HG03108 (cell line): ENCODE data around the gene DAPP1.

ENCODE experiments used
- ATAC-seq: cut with Tn5 transposase; IDR thresholded peaks from one replicate; pipeline ENCODE4 v1.9.1; 2021; ENCODE audit warnings: moderate library complexity; ENCODE audit not compliant: unreplicated experiment

The DAPP1 gene

DNA sequence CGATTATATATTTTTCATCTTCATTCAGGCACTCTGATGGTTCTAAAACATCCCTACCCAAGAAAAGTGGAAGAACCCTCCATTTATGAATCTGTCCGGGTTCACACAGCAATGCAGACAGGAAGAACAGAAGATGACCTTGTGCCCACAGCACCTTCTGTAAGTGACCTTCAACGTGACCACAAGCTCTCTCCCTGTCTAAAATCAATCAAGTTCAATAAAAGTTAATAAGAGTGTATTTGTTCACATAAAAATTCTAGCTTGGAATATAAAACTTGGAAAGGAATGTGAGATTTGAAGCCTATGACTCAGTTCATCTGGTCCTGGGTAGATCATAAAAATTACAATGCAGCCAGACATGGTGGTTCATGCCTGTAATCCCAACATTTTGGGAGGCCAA is 36.6 kb downstream of the DAPP1 start:
- no peak for ATAC-seq

DNA sequence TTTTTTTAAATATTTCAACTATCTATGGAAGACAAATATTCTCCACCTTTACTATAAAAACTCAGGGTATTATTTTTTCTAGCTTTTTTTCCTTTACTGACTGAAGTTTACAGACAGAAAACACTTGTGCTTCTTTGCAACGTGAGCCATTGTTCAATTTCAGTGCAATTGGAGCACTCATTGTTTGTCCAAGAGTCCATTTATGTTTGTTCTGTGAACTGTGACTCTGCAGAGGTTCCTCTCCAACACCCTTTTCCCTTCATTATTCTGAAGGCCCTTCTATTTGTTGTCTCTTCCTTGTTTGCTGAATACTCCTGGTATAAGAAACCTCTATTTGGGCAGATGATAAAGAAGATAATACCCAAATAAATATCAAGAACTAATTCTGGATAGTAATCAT is 37.4 kb downstream of the DAPP1 start:
- no peak for ATAC-seq

DNA sequence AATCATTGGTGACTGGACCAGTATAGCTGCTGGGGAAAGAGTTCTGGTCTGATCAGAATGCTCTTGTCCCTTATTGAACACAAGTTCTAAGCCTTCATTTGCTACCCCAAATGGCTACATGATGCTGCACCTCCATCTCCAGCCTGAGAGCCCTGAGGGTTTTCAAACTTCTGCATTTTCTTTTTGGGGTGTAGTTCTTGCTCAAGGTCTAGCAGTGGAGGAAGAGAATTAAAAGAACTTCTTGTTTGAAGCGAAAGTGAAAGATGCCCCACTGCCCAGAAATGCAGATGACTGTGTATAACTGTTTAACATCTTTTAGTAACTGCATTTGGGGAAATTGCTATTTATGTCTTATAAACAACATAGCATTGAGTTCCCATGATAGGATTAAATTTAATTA is 39.1 kb downstream of the DAPP1 start:
- ATAC-seq, result peak; percentile 30

DNA sequence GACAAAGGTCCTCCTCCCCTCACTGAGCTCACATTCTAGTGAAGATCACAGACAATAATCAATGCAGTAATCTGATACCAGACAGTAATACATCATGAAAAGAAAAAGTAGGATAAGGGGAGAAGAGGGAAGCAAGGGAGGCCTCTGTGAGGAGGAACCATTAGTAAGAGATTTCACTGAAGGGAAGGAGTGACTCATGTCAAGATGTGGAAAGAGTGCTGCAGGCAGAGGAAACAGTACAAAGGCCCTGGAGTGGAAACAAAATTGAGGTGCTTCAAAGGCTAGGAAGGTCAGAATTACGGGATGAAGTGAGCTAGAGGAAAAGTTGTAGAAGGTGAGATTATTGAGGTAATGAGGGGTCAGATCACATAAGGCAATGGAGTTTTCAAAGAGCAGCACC is 39.5 kb downstream of the DAPP1 start:
- ATAC-seq, result no peak

DNA sequence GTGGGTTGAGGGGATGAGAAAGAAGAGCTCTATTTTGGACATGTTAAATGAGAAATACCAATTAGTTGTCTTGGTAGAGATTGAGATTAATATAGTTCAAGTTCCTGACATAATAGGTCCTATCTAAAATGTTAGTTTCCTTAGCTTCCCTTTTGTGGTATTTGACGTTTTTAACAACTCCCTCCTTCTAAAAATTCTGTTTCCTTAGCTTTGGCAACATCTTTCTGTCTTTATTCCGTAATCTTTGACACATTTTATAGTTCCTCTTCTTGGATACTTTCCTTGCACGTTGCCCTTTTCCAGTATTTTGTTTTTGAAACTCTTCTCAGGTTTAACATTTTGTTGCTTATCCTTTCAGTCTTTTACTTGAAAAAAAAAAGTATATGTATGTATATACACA is 40.7 kb downstream of the DAPP1 start:
- ATAC-seq, result no peak

DNA sequence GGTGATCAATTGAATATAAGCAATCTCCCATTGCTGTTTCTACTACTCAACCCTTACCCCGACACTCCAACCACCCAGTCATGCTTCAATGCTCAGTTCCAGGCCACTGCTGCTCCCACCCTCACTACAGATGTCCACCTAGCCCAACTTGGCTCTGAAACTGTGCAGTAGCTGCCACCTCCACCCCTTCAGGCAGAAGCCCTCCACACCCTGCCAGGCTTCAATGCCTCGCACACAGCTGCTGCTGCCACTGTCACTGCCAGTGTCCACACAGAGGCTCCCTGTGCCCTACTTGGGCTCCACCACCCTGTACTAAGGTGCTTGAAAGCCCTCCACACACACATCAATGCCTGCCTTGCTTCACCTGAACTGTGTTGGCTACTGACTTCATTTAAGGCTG is 43.0 kb downstream of the DAPP1 start:
- peak; percentile 55 for ATAC-seq

DNA sequence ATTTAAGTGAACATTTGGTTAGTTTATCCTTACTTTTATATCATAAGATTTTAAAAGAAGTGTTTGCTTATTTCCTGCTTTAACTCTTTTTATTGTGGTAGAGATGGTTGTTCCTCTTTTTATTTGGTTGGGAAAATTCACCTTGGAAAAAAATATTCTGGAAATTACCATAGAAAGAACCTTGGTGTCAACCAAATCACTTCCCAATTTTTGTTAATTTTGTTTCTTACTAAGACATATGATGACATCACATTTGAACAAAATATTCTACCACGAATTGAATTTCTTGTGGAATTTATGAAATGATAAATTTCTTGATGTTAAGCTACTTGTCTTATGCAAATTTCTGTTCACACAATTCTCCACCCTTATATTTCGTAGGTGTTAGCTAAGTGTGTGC is 43.9 kb downstream of the DAPP1 start:
- no peak for ATAC-seq

DNA sequence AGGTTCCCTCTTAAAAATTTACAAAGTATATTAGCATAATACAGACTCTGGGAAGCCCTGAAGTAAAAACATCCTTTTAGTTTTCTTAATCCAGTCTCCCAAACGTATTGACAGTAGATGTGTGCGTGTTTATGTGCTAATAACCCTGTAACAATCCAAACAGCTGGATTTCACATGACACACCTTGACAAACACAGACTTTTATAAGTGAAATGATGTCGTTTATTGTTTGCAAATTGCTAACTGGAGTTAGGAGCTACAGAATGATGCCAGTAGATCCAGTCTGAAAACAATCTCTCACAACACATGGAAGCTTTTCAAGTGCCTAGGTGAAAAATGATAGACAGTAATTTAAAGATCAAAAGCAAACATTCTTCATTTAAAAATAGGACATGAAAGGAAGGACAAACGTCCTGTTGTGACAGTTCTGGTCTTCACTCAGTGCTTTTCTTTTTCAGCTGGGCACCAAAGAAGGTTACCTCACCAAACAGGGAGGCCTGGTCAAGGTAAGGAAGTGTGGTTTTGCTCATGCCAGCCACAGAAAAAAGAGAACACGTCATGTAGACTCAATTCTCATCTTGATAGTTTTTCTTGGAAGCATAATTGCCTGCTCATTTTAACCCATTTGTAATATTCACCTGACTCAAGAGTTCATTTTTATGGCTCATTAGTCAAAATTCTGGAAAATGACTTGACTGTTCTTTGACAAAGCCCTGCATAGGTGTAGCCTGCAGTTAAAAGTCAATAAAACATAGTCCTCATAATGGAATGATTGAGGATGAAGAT is 44.7 kb downstream of the DAPP1 start:
- ATAC-seq, result peak; percentile 55

DNA sequence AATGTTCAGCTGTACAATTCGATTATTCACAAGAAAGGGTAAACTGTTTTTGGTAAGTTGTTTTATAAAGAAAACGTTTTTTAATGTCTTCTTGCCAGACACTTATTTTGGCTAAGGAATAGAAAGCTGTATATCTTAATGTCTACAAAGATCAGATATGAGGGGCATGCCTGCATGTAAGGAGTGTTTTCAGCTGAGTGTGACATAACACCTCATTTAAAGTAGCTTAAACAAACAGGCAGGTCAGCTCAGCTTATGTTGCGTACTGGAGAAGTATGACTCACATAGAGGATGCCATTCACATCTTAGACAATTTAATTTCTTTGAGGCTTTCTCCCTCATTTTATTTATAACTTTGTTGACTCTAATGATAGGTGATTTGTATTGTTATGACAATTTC is 47.2 kb downstream of the DAPP1 start:
- no peak for ATAC-seq

DNA sequence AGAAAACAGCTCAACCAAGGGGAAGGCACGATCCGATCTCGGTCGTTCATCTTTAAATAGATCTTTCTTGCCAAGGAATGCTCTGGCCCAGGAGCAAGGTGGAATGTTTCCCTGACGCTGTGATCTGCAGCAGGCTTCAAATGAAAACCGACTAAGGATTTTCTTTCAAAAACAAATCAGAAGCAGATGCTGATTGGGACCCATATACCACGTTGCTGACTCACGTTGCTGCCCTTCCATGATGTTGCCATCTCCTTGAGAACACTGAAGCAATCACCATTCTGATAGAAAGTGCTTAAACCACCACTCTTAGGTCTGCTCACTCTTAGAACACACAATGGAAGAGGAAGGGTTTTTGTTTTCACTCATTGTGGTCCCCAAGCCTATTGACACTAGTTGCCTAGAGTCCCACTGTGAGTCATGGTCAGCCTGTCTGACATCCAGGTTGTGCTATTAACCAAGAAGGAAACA is 51.5 kb downstream of the DAPP1 start:
- no peak for ATAC-seq

DNA sequence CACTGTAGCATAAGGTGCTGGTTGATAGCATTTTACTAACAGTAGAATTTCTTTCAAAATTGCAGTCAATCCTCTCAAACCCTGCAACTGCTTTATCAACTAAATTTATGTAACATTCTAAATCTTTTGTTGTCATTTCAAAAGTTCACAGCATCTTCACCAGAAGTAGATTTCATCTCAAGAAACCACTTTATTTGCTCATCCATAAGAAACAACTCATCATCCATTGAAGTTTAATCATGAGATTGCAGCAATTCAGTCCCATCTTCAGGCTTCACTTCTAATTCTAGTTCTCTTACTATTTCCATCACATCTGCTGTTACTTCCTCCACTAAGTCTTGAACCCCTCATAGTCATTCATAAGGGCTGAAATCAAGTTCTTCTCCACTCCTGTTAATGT is 55.9 kb downstream of the DAPP1 start:
- no peak for ATAC-seq

DNA sequence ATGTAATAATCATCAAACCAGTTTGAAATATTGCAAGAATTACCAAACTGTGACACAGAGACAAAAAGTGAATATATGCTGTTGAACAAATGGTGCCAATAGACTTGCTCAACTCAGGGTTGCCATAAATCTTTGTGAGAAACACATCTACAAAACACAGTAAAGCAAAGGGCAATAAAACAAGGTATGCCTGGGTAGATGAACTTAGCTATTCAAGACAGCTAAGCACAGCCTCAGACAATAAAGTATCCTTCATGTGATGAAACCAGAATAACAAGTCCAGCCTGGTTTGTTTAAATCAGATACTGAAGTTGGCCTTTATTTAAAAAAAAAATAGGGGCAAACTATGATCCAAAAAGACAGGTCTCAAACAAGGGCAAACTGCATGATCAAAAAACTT is 58.4 kb downstream of the DAPP1 start:
- no peak for ATAC-seq

DNA sequence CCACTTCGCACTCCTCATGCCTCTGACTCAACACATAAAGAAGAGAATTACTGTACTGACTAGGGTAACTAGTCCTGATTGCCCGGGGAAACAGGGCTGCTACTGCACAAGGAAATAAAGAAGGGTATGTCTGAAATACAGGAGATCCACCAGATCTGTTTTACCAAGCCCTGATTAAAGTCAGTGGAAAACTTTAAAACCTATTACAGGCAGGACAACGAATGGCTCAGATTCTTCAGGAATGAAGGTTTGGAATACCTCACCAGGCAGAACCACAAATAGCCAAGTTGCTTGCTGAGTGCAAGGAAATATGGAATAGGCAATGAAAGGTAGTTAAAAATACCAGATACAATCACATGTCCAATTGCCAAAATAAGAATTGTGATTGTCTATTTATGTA is 60.3 kb downstream of the DAPP1 start:
- ATAC-seq, result no peak

DNA sequence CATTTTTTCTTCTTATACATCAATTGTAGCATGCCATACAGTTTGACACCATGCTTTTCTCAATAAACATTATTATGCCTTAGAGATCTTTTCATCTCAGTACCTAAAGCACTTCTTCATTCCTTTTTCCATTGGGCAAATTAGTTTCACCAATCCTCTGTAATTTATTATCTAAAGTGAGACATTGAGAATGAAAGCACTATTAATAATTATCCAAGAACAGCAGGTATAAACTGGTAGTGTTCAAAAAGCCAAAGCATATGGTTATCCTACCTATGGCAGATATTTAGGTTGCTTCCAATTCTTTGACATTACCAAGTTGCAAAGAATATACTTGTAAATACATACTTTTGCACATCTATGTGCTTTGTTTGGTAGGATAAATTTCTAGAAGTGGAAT is 62.0 kb downstream of the DAPP1 start:
- no peak for ATAC-seq

DNA sequence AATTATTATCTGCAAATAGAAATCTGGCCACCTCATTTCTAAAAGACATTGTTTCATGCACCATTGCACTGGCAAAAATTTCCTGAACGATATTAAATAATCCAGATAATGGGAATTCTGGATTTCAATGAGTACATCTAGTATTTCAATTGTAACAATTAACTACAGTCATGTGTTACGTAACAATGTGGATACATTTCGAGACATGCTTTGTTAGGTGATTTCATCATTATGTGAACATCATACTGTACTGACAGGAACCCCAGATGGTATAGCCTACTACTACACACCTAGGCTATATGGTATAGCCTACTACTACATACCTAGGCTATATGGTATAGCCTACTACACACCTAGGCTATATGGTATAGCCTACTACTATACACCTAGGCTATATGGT is 62.8 kb downstream of the DAPP1 start:
- no peak for ATAC-seq

DNA sequence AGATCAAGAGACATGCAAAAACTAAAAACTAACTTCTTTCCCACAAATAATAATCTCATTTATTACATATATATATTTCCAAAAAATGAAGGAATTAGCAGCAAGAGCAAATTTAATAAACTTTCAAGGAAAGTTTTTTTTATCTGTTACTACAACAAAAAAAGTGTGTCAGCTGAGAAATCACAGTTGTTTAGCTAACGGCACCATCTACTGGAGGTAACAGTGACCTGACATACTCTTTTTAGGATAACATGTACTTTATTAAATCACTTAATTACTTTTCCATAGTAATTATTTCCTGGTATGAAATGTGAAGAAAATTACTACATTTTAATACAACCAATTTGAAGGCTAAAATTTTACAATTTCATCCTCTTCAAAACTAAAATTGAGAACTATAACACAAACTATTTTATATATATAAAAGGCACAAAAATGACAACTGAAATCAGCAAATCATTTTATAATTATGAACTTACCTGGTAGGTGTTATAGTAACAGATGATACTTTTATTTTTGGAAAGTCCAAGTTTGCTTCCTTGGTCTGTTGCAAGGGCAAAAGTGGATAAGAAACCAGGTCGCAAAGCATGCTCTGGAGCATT is 68.5 kb downstream of the DAPP1 start:
- no peak for ATAC-seq

DNA sequence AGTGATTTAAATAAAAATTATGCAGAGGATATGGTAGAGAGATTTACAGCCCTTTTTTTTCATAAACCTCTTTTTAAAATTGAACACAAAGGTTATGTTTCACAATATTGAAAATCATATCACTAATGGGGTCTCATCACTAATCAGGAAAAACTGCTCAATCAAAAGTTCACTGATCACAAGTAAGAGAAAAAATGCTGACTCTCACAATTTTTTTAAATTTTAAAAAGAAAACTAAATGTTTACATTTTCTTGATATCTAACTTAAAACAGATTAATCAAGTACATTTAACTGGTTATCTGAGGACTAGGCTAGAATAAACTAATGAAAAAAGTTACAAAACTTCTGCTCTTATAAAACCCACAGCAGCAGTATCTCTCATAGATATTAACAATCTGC is 69.1 kb downstream of the DAPP1 start:
- ATAC-seq, result no peak

DNA sequence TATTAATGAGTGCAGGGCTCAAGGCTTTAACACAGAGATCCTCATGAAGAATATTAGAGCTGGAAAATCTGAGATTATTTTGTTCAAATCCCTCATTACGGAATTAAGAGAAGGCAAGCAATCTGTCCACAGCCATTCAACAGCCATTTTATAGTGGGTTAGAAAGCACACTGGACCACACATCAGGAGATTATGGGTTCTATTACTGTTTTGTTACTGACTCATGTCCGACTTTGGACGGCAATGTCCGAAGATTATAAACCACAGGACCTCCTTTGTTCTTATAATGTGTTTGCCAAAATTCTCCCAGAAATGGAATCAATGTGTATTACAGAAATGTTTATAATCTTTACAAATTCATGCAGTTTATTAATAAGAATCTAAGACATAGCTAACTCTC is 69.5 kb downstream of the DAPP1 start:
- ATAC-seq, result no peak

DNA sequence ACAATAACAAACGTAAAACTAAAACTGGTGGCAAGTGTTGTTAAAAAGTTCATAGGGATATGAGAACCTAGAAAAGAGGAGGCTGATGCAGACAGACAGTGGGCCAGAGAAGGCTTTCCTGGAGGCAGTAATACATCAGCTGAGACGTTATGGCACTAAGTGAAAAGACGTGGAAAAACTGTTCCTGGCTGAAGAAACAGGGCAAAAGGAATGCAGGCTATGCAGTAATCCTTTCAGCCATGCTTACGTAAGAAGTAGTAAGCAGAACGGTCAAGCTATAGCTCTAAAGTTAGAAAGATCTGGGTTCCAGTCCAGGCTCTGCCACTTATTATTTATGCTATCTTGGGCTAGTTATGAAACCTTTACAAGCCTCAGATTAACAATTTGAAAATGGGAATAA is 71.2 kb downstream of the DAPP1 start:
- no peak for ATAC-seq

DNA sequence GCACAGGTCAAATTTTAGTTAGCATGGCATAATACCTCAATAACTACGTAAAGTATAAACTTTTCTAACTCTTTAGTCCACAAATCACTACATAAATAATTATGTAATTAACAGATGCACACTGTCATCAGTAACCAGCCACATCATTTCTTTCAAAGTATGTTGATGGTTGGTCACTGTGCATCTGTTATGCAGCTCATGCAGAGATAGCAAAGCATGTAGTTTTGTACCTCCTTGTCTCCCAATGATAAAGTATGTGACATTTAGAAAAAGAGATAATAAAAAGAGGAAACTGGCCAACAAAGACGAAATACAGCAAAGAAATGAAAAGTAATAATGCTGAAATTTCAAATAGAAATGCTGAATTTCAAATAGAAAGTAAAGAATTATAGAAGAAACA is 74.7 kb downstream of the DAPP1 start:
- ATAC-seq, result no peak

DNA sequence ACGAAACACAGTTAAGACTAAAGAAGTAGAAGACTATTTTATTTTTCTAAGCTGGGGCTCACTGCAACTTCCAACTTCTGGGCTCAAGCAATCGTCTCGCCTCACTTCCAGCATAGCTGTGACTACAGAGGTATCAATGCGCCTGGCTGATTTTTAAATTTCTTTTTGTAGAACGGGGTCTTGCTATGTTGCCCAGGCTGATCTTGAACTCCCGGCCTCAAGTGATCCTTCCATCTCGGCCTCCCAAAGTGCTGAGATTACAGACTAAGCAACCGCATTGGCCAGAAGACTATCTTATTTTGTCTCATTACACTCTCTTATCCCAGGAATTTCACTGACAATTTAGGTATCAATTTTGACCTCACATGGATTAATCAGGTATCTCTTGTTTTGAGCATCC is 76.4 kb downstream of the DAPP1 start:
- ATAC-seq, result no peak

DNA sequence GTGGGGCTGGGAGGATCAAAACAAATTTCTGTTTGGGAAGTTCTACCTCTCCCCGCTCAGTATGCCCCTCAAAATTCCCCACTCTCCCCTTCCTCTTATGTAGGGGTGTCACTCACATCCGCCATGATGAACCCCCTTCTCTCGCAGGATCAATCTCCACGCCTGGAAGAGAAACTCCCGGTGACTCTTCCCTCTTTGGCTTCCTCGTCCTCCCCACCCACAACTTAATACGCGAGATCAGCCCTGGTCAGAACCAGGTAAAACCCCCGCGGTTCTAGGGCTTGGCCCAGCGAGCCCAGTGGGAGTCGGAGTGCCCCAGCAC is 77.2 kb downstream of the DAPP1 start:
- ATAC-seq, result no peak
